HEK293 (cell line): ENCODE measurements around the gene SBF2.

ENCODE experiments used
- CTCF ChIP-seq: fragments of 450-650 bp; formaldehyde crosslinking; IDR thresholded peaks from 2 replicates; pipeline ENCODE4 v1.5.1; 2016; ENCODE audit warnings: missing biosample characterization, missing genetic modification characterization
- TCF7L2 ChIP-seq: IDR thresholded peaks from 2 replicates; pipeline ENCODE4 v1.6.1; 2011; ENCODE audit warnings: low read depth, mild to moderate bottlenecking, inconsistent platforms, low read length, moderate library complexity, borderline replicate concordance
- ZFP37 ChIP-seq: fragments of 450-650 bp; formaldehyde crosslinking; IDR thresholded peaks from 2 replicates; pipeline ENCODE4 v1.5.1; 2016; ENCODE audit warnings: missing biosample characterization, missing genetic modification characterization
- ZNF223 ChIP-seq: fragments of 450-650 bp; formaldehyde crosslinking; IDR thresholded peaks from 2 replicates; pipeline ENCODE4 v1.5.1; 2016; ENCODE audit warnings: missing biosample characterization, missing genetic modification characterization
- ZNF274 ChIP-seq, 2 experiments: fragments of 200-500 bp in 1 of 2; fragments of 450-650 bp in 1 of 2; sonication (Bioruptor generic) in 1 of 2; formaldehyde crosslinking in 1 of 2; IDR thresholded peaks; 2 replicates each; pipeline versions ENCODE4 v1.5.1 to v1.6.1; 2014 to 2016; ENCODE audit warnings: borderline replicate concordance in 1 of 2, inconsistent platforms in 1 of 2, low read length in 1 of 2, missing biosample characterization in 1 of 2, missing genetic modification characterization in 1 of 2
- ZNF560 ChIP-seq: fragments of 450-650 bp; formaldehyde crosslinking; IDR thresholded peaks from 2 replicates; pipeline ENCODE4 v1.5.1; 2017; ENCODE audit warnings: missing biosample characterization, missing genetic modification characterization, borderline replicate concordance
- TF ChIP-seq, protein P1 (sequence below): fragments of 450-650 bp; formaldehyde crosslinking; IDR thresholded peaks from 2 replicates; pipeline ENCODE4 v1.5.1; 2016; ENCODE audit warnings: missing biosample characterization, missing genetic modification characterization
- TF ChIP-seq, protein P2 (sequence below): fragments of 450-650 bp; formaldehyde crosslinking; IDR thresholded peaks from 2 replicates; pipeline ENCODE4 v1.5.1; 2016; ENCODE audit warnings: missing biosample characterization, missing genetic modification characterization, low read depth
- TF ChIP-seq, protein P3 (sequence below): fragments of 450-650 bp; formaldehyde crosslinking; IDR thresholded peaks from 2 replicates; pipeline ENCODE4 v1.5.1; 2016; ENCODE audit warnings: missing biosample characterization, missing genetic modification characterization, borderline replicate concordance

DNA sequence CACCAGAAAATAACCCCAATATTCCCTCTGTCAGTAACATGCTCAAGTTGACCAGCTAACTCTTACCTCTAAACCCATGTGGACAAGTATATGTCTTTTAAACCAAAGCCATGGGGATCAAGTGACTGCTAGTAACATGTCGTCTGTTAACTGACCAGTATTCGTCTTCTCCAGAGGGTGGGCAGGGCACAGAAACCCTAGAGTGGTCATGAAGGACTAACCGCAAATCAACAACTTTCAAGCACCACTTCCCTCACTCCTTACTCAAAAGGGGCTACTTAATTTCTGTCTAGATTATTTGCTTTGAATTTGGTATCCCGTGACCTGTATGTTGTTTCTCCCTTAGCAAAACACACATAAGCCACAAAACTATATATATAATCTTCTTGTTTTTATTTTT lies 336.9 kb downstream of the SBF2 start:
- TF ChIP-seq CTCF (tag by site-specific recombination), result no peak
- TF ChIP-seq ZFP37 (tag by site-specific recombination), result no peak
- TF ChIP-seq, protein P1, sequence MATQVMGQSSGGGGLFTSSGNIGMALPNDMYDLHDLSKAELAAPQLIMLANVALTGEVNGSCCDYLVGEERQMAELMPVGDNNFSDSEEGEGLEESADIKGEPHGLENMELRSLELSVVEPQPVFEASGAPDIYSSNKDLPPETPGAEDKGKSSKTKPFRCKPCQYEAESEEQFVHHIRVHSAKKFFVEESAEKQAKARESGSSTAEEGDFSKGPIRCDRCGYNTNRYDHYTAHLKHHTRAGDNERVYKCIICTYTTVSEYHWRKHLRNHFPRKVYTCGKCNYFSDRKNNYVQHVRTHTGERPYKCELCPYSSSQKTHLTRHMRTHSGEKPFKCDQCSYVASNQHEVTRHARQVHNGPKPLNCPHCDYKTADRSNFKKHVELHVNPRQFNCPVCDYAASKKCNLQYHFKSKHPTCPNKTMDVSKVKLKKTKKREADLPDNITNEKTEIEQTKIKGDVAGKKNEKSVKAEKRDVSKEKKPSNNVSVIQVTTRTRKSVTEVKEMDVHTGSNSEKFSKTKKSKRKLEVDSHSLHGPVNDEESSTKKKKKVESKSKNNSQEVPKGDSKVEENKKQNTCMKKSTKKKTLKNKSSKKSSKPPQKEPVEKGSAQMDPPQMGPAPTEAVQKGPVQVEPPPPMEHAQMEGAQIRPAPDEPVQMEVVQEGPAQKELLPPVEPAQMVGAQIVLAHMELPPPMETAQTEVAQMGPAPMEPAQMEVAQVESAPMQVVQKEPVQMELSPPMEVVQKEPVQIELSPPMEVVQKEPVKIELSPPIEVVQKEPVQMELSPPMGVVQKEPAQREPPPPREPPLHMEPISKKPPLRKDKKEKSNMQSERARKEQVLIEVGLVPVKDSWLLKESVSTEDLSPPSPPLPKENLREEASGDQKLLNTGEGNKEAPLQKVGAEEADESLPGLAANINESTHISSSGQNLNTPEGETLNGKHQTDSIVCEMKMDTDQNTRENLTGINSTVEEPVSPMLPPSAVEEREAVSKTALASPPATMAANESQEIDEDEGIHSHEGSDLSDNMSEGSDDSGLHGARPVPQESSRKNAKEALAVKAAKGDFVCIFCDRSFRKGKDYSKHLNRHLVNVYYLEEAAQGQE, result no peak
- TF ChIP-seq ZNF223 (tag by site-specific recombination), result no peak
- TF ChIP-seq, protein P2, sequence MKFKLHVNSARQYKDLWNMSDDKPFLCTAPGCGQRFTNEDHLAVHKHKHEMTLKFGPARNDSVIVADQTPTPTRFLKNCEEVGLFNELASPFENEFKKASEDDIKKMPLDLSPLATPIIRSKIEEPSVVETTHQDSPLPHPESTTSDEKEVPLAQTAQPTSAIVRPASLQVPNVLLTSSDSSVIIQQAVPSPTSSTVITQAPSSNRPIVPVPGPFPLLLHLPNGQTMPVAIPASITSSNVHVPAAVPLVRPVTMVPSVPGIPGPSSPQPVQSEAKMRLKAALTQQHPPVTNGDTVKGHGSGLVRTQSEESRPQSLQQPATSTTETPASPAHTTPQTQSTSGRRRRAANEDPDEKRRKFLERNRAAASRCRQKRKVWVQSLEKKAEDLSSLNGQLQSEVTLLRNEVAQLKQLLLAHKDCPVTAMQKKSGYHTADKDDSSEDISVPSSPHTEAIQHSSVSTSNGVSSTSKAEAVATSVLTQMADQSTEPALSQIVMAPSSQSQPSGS, result no peak
- no peak for TF ChIP-seq ZNF274 (IDR thresholded peaks at IDR 0.05; ENCODE audit: low read length)
- TF ChIP-seq ZNF274 (tag by site-specific recombination; IDR thresholded peaks at IDR 0.05; ENCODE audit: borderline replicate concordance), result no peak
- TF ChIP-seq TCF7L2, result no peak
- no peak for TF ChIP-seq ZNF560 (tag by site-specific recombination)
- TF ChIP-seq, protein P3, sequence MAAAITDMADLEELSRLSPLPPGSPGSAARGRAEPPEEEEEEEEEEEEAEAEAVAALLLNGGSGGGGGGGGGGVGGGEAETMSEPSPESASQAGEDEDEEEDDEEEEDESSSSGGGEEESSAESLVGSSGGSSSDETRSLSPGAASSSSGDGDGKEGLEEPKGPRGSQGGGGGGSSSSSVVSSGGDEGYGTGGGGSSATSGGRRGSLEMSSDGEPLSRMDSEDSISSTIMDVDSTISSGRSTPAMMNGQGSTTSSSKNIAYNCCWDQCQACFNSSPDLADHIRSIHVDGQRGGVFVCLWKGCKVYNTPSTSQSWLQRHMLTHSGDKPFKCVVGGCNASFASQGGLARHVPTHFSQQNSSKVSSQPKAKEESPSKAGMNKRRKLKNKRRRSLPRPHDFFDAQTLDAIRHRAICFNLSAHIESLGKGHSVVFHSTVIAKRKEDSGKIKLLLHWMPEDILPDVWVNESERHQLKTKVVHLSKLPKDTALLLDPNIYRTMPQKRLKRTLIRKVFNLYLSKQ (tag by site-specific recombination), result no peak
